Activated T-cell treated with anti-CD3 and anti-CD28 coated beads for 1 hour (primary cell): Measurements from ENCODE around the gene SDC3.
A peak's percentile ranks its signal among the peaks of the same experiment; 100 is the strongest.

Experiments used
- DNase-seq: peaks from one replicate; pipeline ENCODE4 v3.0.0-alpha.2; 2020; ENCODE audit warnings: low read depth

The SDC3 gene

GRCh38 chr1:30928171-30928570 is 19.6 kb upstream of the SDC3 start:
- DNase-seq, result no peak

- DNase-seq, result no peak
Observed at GRCh38 chr1:30927448-30927847, 18.9 kb upstream of the SDC3 start.

GRCh38 chr1:30923597-30923996 is 15.0 kb upstream of the SDC3 start:
- DNase-seq, result no peak

GRCh38 chr1:30920827-30921226 is 12.3 kb upstream of the SDC3 start:
- DNase-seq, result no peak

DNA sequence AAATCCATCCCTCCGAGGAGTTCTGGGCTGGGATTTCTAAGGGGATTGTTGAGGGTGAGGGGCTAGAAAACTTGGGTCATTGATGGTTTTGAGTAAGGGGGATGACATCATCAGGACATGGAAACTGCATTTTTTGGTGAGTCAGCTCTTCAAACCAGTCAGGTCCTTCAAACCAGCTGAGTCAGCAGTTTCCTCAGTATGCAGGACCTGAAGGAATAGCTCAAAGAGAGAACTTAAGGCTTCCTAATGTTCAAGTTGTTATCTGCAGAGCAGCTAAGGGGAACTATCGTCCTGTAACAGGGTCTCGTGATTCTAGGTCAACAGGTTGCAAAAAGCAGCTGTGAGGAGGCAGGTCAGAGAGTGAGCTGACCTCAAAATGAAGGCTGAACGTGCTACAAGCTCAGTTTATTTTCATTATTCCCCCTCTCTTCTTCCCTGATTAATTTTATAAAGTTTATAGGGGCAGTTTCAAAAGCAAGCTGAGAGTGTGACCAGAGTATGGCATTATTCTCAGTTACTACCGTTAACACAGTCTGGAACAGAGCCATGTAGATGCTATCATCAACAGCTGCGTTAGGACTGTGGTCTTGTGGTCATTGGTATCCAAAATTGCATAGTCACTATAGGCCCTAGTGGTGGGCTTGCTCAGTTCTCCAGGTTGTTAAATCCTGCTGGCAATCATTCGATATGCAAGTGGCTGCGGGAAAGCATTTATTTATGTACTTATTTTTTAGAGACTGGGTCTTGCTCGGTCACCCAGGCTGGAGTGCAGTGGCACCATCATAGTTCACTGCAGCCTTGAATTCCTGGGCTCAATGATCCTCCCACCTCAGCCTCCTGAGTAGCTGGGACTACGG is 10.7 kb upstream of the SDC3 start:
- no peak for DNase-seq

DNA sequence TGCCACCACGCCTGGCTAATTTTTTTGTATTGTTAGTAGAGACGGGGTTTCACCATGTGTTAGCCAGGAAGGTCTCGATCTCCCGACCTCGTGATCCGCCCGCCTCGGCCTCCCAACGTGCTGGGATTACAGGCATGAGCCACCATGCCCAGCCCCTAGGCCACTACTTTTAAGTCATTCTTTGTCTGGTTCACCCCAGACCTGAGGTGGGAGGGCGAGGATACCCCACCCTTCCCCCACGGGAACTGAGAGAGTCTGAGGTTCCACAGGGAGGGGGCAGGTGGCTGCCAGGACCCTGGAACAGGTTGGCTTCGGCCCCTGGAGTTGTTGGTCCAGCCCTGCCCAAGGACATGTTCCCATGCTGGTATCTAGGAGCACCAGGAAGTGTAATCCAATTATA is 7.7 kb upstream of the SDC3 start:
- no peak for DNase-seq

DNA sequence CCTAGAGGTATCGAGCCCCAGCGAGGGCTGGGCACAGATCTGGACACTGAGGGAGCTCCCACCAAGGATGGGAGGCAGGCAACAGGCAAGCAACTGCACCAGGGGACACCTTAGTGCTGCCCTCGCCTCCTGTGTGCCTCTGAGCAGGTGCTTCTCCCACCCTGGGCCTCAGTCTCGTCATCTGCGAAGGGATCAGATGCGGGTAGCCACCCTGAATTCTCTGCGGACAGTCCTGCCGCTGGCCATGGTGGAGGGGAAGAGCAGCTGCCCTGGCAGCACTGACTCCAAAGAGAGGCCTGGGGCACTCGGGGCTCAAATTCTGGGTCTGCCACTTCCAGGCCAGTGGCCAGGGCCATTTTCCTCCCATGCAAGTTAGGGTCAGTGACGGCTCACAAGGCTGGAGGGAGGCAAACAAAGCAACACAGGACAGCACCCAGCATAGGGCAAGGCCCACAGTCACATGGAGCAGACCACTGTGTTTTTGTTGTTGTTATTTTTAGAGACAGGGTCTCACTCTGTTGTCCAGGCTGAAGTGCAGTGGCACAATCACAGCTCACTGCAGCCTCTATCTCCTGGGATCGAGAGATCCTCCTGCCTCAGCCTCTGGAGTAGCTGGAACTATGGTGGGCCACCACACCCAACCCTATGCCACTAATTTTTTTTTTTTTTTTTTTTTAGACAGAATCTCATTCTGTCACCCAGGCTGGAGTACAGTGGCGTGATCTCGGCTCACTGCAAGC is 7.1 kb upstream of the SDC3 start:
- DNase-seq, result no peak

- DNase-seq, result no peak
Observed at GRCh38 chr1:30914931-30915330, 6.4 kb upstream of the SDC3 start.

DNA sequence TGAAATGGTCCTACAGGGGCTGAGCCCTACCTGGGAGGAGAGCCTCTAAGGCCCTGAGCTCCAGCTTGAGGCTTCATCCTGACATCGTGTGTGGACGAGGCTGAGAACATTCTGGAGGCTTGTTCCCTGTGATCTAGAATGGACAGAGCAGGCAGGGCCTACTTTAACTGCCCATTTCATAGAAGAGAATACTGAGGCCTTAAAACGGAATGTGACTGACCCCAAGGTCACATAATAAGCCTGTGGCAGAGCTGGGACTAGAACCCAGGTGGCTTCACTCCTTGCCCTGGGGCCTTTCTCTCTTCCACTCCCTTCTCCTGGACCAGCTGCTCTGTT is 6.0 kb upstream of the SDC3 start:
- no peak for DNase-seq

- no peak for DNase-seq
Observed at GRCh38 chr1:30912913-30913652, 4.5 kb upstream of the SDC3 start.

- DNase-seq, result no peak
Observed at GRCh38 chr1:30912224-30912623, 3.7 kb upstream of the SDC3 start.

DNA sequence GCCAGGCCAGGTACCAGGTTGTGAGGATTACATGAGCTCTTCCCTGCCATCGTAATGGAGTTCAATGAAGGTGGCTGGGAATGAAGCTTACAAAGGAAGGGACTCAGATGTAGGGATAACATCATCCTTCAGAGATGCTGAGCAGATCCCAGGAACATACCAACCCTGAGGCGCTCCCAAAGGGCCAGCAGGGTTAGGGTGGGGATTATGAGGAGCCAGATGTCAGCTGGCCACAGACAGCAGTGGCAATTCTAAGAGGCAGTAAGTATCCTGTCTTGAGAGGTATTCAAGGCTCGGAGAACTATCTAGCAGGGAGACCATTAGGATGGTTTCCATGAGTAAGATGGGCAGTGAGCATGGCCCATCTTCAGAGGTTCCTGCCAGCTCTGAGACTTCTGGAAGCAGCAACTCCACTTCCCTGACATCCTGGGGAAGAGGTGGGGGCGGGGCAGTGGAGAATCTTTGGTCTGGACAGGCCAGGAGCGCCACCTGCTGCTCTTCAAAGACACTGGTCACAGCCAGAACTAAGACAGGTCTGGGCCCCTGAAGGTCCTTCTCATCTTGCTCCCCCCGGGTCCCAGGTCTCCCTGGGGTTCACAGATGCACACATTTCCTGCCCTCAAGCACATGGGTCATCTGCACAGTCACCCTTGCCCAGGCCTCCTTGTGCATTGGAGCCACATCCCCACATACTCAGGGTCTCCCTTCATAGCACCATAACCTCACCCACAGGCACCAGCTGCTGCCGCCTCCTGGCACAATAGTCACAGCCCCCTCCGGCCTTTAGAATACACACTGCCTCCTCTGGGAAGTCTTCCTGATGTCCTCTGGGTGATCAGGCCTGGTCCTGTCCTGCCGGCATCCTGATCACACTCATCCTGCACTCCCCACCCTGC is 2.7 kb upstream of the SDC3 start:
- DNase-seq, result peak; percentile 44

DNA sequence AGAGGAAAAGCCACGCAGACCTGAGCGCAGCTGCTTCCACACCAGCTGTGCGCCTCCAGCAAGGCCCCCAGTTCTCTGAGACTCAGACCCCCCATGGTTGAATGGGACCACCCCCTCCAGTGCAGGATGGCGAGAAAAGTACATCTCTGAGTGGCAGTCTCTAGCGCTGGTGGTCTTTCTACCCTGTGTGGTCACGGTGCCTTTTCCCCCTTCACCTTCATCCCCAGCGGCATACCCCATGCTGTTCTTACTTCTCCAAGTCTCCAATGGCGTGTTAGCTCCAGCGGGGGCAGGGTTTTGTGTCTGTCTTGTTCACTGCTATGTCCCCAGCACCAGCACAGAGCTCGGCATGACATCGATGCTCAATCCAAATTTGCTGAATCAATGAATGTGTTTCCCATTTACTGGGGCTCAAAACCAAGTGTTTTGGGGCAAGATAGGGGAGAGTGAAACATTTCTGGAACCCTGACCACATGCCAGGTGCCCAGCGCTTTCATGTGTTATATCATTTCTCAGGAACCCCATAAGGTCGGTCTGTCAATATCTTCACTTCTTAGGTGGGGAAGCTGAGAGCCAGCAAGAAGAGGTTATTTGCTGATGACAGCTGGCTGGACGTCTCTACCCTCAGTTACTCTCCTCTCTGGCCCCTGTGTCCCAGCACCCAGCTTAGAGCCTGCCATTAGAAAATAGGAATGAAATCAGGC is 959 bp upstream of the SDC3 start:
- no peak for DNase-seq

DNA sequence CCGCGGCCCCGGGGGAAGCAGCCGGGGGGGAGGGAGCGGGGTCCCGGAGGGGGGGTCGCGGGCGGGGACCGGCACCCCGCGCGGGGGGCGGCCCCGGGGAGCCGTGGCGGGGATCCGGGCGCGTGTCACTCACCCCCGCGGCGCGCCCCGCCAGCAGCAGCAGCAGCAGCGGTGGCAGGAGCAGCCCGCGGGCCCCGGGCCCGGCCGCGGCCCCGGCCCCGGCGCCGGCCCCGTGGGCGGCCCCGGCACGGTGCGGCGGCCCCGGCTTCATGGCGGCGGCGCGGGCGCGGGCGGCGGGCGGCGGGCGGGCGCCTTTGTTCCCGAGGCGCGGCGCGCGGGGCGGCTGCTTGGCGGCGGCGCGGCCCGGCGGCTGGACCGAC is 252 bp downstream of the SDC3 start:
- no peak for DNase-seq

GRCh38 chr1:30907481-30908315 is 860 bp downstream of the SDC3 start:
- no peak for DNase-seq

DNA sequence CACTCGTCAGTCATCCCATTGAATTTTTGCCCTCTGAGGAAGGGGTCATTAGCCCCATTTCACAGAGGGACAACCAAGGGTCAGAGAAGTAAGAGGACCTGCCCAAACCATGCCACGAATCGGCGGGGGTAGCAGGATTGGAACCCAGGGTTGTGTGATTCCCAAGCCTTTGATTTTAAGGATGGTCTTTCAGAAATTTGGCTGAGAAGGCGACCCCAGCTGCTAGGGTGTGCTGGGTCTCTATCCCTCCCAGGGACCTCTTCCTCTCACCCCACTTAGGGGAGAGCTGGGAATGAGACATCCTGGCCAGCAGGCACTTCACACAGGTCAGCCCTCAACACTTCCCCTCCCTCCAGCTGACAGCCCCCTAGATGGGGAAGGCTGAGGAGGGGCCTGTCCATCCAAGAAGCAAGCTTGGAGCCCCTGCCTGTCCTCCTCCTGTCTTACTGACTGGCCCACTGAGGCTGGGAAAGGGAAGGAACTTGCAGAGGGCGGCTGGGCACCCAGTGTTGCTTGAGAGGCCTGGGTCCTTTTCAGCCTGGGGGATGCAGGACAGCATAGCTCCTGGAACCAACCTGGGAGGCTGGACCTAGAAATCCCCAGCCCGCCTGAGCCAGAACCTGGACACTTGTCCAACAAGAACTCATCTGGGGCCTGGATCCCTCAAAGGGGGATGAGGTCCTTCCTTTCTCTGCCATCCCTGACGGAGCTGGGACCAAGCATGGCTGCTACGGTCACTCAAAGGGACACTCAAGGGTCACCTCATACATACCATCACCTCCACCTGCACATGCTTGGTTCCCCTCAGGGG is 1.7 kb downstream of the SDC3 start:
- no peak for DNase-seq

GRCh38 chr1:30905916-30906620 is 2.5 kb downstream of the SDC3 start:
- DNase-seq, result no peak

- DNase-seq, result no peak
Observed at GRCh38 chr1:30905403-30905802, 3.2 kb downstream of the SDC3 start.

DNA sequence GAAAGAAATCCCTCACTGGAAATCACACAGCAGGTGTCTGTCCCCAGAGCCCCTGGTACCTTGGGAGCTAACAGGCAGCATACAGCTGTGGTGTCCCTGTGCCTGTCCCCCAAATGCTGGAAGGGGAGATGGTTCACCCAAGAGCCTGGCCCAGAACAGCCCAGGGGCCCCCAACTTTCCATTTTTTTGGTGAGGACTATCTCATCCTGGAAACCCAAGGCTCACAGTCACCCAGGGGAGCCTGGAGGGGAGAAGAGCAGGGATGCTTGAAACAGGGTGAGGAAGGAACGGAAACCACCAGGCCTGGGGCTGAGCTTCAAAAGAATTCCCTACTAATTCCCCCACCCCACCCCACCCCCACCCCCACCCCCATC is 3.6 kb downstream of the SDC3 start:
- no peak for DNase-seq
